HEK293T (cell line): ENCODE measurements around the gene GGA1.

Experiments
- ARNT ChIP-seq: fragments of 450-650 bp; IDR thresholded peaks from 2 replicates; pipeline ENCODE4 v1.6.1; 2017; ENCODE audit warnings: mild to moderate bottlenecking
- BHLHE40 ChIP-seq: fragments of 450-650 bp; IDR thresholded peaks from 2 replicates; pipeline ENCODE4 v1.6.1; 2016; ENCODE audit warnings: mild to moderate bottlenecking, moderate library complexity, borderline replicate concordance
- CTBP1 ChIP-seq: fragments of 450-650 bp; IDR thresholded peaks from 2 replicates; pipeline ENCODE4 v1.6.1; 2016; ENCODE audit warnings: borderline replicate concordance
- FOXA1 ChIP-seq: fragments of 450-650 bp; IDR thresholded peaks from 2 replicates; pipeline ENCODE4 v1.6.1; 2016; ENCODE audit warnings: mild to moderate bottlenecking
- FOXK2 ChIP-seq: fragments of 450-650 bp; IDR thresholded peaks from 2 replicates; pipeline ENCODE4 v1.6.1; 2016; ENCODE audit warnings: mild to moderate bottlenecking
- FOXM1 ChIP-seq: fragments of 450-650 bp; IDR thresholded peaks from 2 replicates; pipeline ENCODE4 v1.6.1; 2017; ENCODE audit warnings: mild to moderate bottlenecking, borderline replicate concordance
- HDGF ChIP-seq: fragments of 450-650 bp; IDR thresholded peaks from 2 replicates; pipeline ENCODE4 v1.6.1; 2017; ENCODE audit warnings: antibody characterized with exemption, borderline replicate concordance
- L3MBTL2 ChIP-seq: fragments of 450-650 bp; conservative IDR thresholded peaks from 2 replicates; pipeline ENCODE4 v1.6.1; 2016; ENCODE audit warnings: mild to moderate bottlenecking
- NFRKB ChIP-seq: fragments of 450-650 bp; IDR thresholded peaks from 2 replicates; pipeline ENCODE4 v1.6.1; 2016; ENCODE audit warnings: mild to moderate bottlenecking, moderate library complexity
- SP1 ChIP-seq: fragments of 450-650 bp; IDR thresholded peaks from 2 replicates; pipeline ENCODE4 v1.6.1; 2017
- SUZ12 ChIP-seq: fragments of 450-650 bp; IDR thresholded peaks from 2 replicates; pipeline ENCODE4 v1.6.1; 2016; ENCODE audit warnings: mild to moderate bottlenecking
- TARDBP ChIP-seq: fragments of 450-650 bp; IDR thresholded peaks from 2 replicates; pipeline ENCODE4 v1.6.1; 2016
- ZNF384 ChIP-seq: fragments of 450-650 bp; IDR thresholded peaks from 2 replicates; pipeline ENCODE4 v1.6.1; 2016

- TF ChIP-seq FOXK2 (no peak), SP1 (no peak), ZNF384 (no peak), ARNT (no peak), BHLHE40 (no peak), SUZ12 (no peak), NFRKB (no peak), TARDBP (no peak), FOXA1 (no peak), HDGF (no peak), FOXM1 (no peak), CTBP1 (no peak), L3MBTL2 (no peak)
Observed at GRCh38 chr22:37621352-37621860, 12.8 kb downstream of the GGA1 start.
